Tibial nerve (tissue), 4 donors: ENCODE results near the gene SMAD6.

ENCODE experiments used
- CTCF ChIP-seq, 5 experiments: fragments of 200-600 bp in 3 of 5; fragments of 450-650 bp in 2 of 5; sonication (generic) in 3 of 5; IDR thresholded peaks; one replicate each; pipeline ENCODE4 v1.5.1; 2016 to 2019; ENCODE audit warnings: antibody characterized with exemption in 5 of 5, mild to moderate bottlenecking in 3 of 5, moderate library complexity in 2 of 5
- EP300 ChIP-seq, 2 donors: sonication (generic); formaldehyde crosslinking; IDR thresholded peaks; one replicate each; pipeline ENCODE4 v1.6.1; 2017; ENCODE audit warnings: antibody characterized with exemption in 2 of 2, mild to moderate bottlenecking in 1 of 2
- POLR2A ChIP-seq, 2 donors: fragments of 450-650 bp; IDR thresholded peaks; one replicate each; pipeline ENCODE4 v1.6.1; 2017; ENCODE audit warnings: antibody characterized with exemption in 2 of 2, mild to moderate bottlenecking in 2 of 2, moderate library complexity in 2 of 2

GRCh38 chr15:66777596-66778313 is 75.7 kb downstream of the SMAD6 start:
- TF ChIP-seq EP300 (IDR thresholded peaks at IDR 0.05) (no peak), CTCF (IDR thresholded peaks at IDR 0.05) (no peak), POLR2A (IDR thresholded peaks at IDR 0.05) (no peak)
